Thymus (tissue), 11 donors: ENCODE data around the gene MAPK11. TPM values are rescaled to one million over a fixed set of nuclear protein-coding genes. Genes with fewer than 3 reads are reported as not detected.
A peak's percentile ranks its signal among the peaks of the same experiment; 100 is the strongest.

Experiments
- DNase-seq, 9 donors: peaks; one replicate each; pipeline ENCODE4 v3.0.0-alpha.2; 2013; ENCODE audit warnings: low spot score in 9 of 9, low read depth in 6 of 9, missing footprints in 1 of 9
- H3K27ac ChIP-seq, 2 donors: one replicate each; pipeline ENCODE4 v1.5.1; 2013; ENCODE audit warnings: control low read depth in 1 of 2, low read depth in 1 of 2, low read length in 1 of 2, mild to moderate bottlenecking in 1 of 2, moderate library complexity in 1 of 2
- H3K27me3 ChIP-seq, 2 donors: one replicate each; pipeline ENCODE4 v1.5.1; 2013; ENCODE audit warnings: low read length in 1 of 2; ENCODE audit not compliant: control insufficient read depth in 2 of 2, insufficient read depth in 1 of 2
- H3K36me3 ChIP-seq, 2 donors: one replicate each; pipeline ENCODE4 v1.5.1; 2013; ENCODE audit warnings: low read length in 1 of 2, mild to moderate bottlenecking in 1 of 2, moderate library complexity in 1 of 2; ENCODE audit not compliant: control insufficient read depth in 2 of 2, insufficient read depth in 2 of 2
- H3K4me1 ChIP-seq, 2 donors: one replicate each; pipeline ENCODE4 v1.5.1; 2013; ENCODE audit warnings: low read length in 2 of 2; ENCODE audit not compliant: control insufficient read depth in 2 of 2, insufficient read depth in 2 of 2
- H3K4me3 ChIP-seq, 2 donors: one replicate each; pipeline ENCODE4 v1.5.1; 2013; ENCODE audit warnings: low read length in 2 of 2, control low read depth in 1 of 2, mild to moderate bottlenecking in 1 of 2
- H3K9me3 ChIP-seq, 2 donors: one replicate each; pipeline ENCODE4 v1.5.1; 2013; ENCODE audit warnings: low read length in 1 of 2, mild to moderate bottlenecking in 1 of 2; ENCODE audit not compliant: control insufficient read depth in 2 of 2, insufficient read depth in 1 of 2
- WGBS: extraction: QIAGEN DNeasy Blood & Tissue Kit; methylation state at CpG from one replicate; pipeline ENCODE4 v1.1.7; 2013; 5-methylcytosine and 5-hydroxymethylcytosine counted together
- polyA plus RNA-seq: library from polyadenylated mRNA; stranded (reverse); fragments of 200-250 nt; gene quantifications from one replicate; pipeline ENCODE4 v1.2.3, GENCODE V29; 2013
- total RNA-seq: library from RNA; stranded (reverse); fragments of 120-200 nt; gene quantifications from one replicate; pipeline ENCODE4 v1.2.4, GENCODE V29; 2013
- donor health status: healthy.

MAPK11 gene
- total and polyA plus RNA-seq, 2 donors: 3.7 to 17.7 TPM

GRCh38 chr22:50270666-50271394, 650 bp upstream of the MAPK11 start:
- Histone ChIP-seq H3K4me1 (peaks cover 6 to 25% of the 10 kb centered on the region in 2 donors), H3K27me3 (peaks cover 59 to 78% of the 10 kb centered on the region in 2 donors), H3K9me3 (peaks cover 4 to 12% of the 10 kb centered on the region in 2 donors), H3K27ac (no peak overlapping the region), H3K4me3 (peak overlapping the region; percentile 24 to 62), H3K36me3 (no peaks in the 10 kb centered on the region)
- peak in 2 of 9 donors; percentile 58 to 62 for DNase-seq
- 2% methylated on average over 53 of the region's 53 CpGs for WGBS

GRCh38 chr22:50269573-50269969, 609 bp downstream of the MAPK11 start:
- Histone ChIP-seq H3K27me3 (peaks cover 59 to 90% of the 10 kb centered on the region in 2 donors), H3K4me3 (peak overlapping the region; percentile 22 to 62), H3K4me1 (peaks cover 6 to 25% of the 10 kb centered on the region in 2 donors), H3K9me3 (peaks cover 4 to 11% of the 10 kb centered on the region in 2 donors), H3K27ac (no peak overlapping the region), H3K36me3 (no peaks in the 10 kb centered on the region)
- DNase-seq: no peak
- 5% methylated on average over 18 of the region's 18 CpGs for WGBS

GRCh38 chr22:50268655-50269113, 1.5 kb downstream of the MAPK11 start:
- Histone ChIP-seq H3K36me3 (no peaks in the 10 kb centered on the region), H3K27me3 (peaks cover 61 to 92% of the 10 kb centered on the region in 2 donors), H3K4me3 (no peak overlapping the region), H3K27ac (no peak overlapping the region), H3K9me3 (peaks cover 4 to 11% of the 10 kb centered on the region in 2 donors), H3K4me1 (peaks cover 6 to 25% of the 10 kb centered on the region in 2 donors)
- DNase-seq: no peak
- WGBS: 90% methylated on average over 9 of the region's 9 CpGs

- Histone ChIP-seq H3K27ac (no peak overlapping the region), H3K4me1 (peaks cover 6 to 25% of the 10 kb centered on the region in 2 donors), H3K27me3 (peaks cover 67 to 98% of the 10 kb centered on the region in 2 donors), H3K4me3 (no peak overlapping the region), H3K9me3 (peaks cover 4 to 11% of the 10 kb centered on the region in 2 donors), H3K36me3 (no peaks in the 10 kb centered on the region)
- WGBS: 30% methylated on average over 75 of the region's 75 CpGs
- peak in 1 of 9 donors; percentile 46 for DNase-seq
Observed at GRCh38 chr22:50267591-50268390, 2.4 kb downstream of the MAPK11 start.

- peaks cover 6 to 24% of the 10 kb centered on the region in 2 donors for H3K4me1 ChIP-seq
- H3K4me3 ChIP-seq: no peak overlapping the region
- peaks cover 67 to 98% of the 10 kb centered on the region in 2 donors for H3K27me3 ChIP-seq
- no peak for DNase-seq
- H3K27ac ChIP-seq: no peak overlapping the region
- H3K9me3 ChIP-seq: peaks cover 4 to 11% of the 10 kb centered on the region in 2 donors
- H3K36me3 ChIP-seq: no peaks in the 10 kb centered on the region
- WGBS: 91% methylated on average over 37 of the region's 37 CpGs
Observed at GRCh38 chr22:50266994-50267393, 3.2 kb downstream of the MAPK11 start.

GRCh38 chr22:50264946-50265669, 5.1 kb downstream of the MAPK11 start:
- no peak for DNase-seq
- H3K27me3 ChIP-seq: peaks cover 68 to 96% of the 10 kb centered on the region in 2 donors

GRCh38 chr22:50264104-50264745, 6.0 kb downstream of the MAPK11 start:
- no peak for DNase-seq
- H3K4me1 ChIP-seq: peaks cover 0 to 3% of the 10 kb centered on the region in 2 donors

More at GRCh38 chr22:50264946-50265669, 5.1 kb downstream of the MAPK11 start:
- Histone ChIP-seq H3K36me3 (no peaks in the 10 kb centered on the region), H3K4me1 (peaks cover 0 to 10% of the 10 kb centered on the region in 2 donors), H3K9me3 (peaks cover 4 to 6% of the 10 kb centered on the region in 2 donors), H3K27ac (no peak overlapping the region), H3K4me3 (no peak overlapping the region)
- 92% methylated on average over 15 of the region's 15 CpGs for WGBS

GRCh38 chr22:50262973-50263617, 7.1 kb downstream of the MAPK11 start:
- no peak overlapping the region for H3K4me3 ChIP-seq
- peaks cover 62 to 94% of the 10 kb centered on the region in 2 donors for H3K27me3 ChIP-seq
- no peak for DNase-seq
- WGBS: 86% methylated on average over 9 of the region's 9 CpGs
- H3K9me3 ChIP-seq: peaks cover 3 to 6% of the 10 kb centered on the region in 2 donors
- H3K4me1 ChIP-seq: peaks cover 0 to 2% of the 10 kb centered on the region in 2 donors
- H3K27ac ChIP-seq: no peak overlapping the region
- no peaks in the 10 kb centered on the region for H3K36me3 ChIP-seq

More at GRCh38 chr22:50264104-50264745, 6.0 kb downstream of the MAPK11 start:
- H3K9me3 ChIP-seq: peaks cover 4 to 6% of the 10 kb centered on the region in 2 donors
- peaks cover 68 to 95% of the 10 kb centered on the region in 2 donors for H3K27me3 ChIP-seq
- H3K4me3 ChIP-seq: no peak overlapping the region
- H3K36me3 ChIP-seq: no peaks in the 10 kb centered on the region
- H3K27ac ChIP-seq: no peak overlapping the region
- 95% methylated on average over 15 of the region's 15 CpGs for WGBS
